Heart left ventricle (tissue), 16 donors: ENCODE data around the gene AGMO. TPM values are rescaled to one million over a fixed set of nuclear protein-coding genes. Genes with fewer than 3 reads are reported as not detected.

ENCODE experiments used
- ATAC-seq, 4 donors: fragments of 200-7000 bp; cut with Tn5 transposase; one replicate each; pipeline ENCODE4 v1.9.1; 2020 to 2022; ENCODE audit warnings: moderate library complexity in 4 of 4, mild to moderate bottlenecking in 3 of 4, moderate number of reproducible peaks in 1 of 4
- DNase-seq, 5 donors: peaks; one replicate each; pipeline ENCODE4 v3.0.0-alpha.2; 2020
- H3K27ac ChIP-seq, 12 donors: fragments of 200-600 bp; sonication (generic) in 4 of 12; one replicate each; pipeline versions ENCODE4 v1.5.0 to v1.8.0; 2016 to 2022; ENCODE audit warnings: mild to moderate bottlenecking in 2 of 12
- H3K27me3 ChIP-seq, 9 donors: fragments of 200-600 bp; sonication (generic) in 2 of 9; one replicate each; pipeline versions ENCODE4 v1.5.1 to v1.8.0; 2016 to 2022; ENCODE audit warnings: mild to moderate bottlenecking in 3 of 9
- H3K36me3 ChIP-seq, 9 donors: fragments of 200-600 bp; sonication (generic) in 2 of 9; one replicate each; pipeline versions ENCODE4 v1.5.0 to v1.8.0; 2018 to 2022; ENCODE audit warnings: mild to moderate bottlenecking in 2 of 9
- H3K4me1 ChIP-seq, 12 donors: fragments of 200-600 bp; sonication (generic) in 4 of 12; one replicate each; pipeline versions ENCODE4 v1.5.0 to v1.8.0; 2016 to 2022; ENCODE audit warnings: mild to moderate bottlenecking in 3 of 12
- H3K4me3 ChIP-seq, 12 donors: fragments of 200-600 bp; sonication (generic) in 4 of 12; one replicate each; pipeline versions ENCODE4 v1.5.0 to v1.8.0; 2017 to 2022; ENCODE audit warnings: mild to moderate bottlenecking in 9 of 12, moderate library complexity in 4 of 12
- H3K9me3 ChIP-seq, 12 donors: fragments of 200-600 bp; sonication (generic) in 4 of 12; one replicate each; pipeline versions ENCODE4 v1.5.0 to v1.8.0; 2016 to 2022; ENCODE audit warnings: mild to moderate bottlenecking in 1 of 12
- CTCF ChIP-seq, 12 donors: fragments of 200-600 bp; sonication (generic) in 4 of 12; IDR thresholded peaks; one replicate each; pipeline versions ENCODE4 v1.5.0 to v1.8.0; 2018 to 2022; ENCODE audit warnings: antibody characterized with exemption in 12 of 12, mild to moderate bottlenecking in 5 of 12
- POLR2A ChIP-seq, 2 donors: fragments of 450-650 bp; IDR thresholded peaks; one replicate each; pipeline ENCODE4 v1.6.1; 2017; ENCODE audit warnings: antibody characterized with exemption in 2 of 2, mild to moderate bottlenecking in 2 of 2, moderate library complexity in 2 of 2
- WGBS, 4 donors: extraction: QIAGEN DNeasy Blood & Tissue Kit in 2 of 4; methylation state at CpG; one replicate each; pipeline versions ENCODE4 v1.1.5 to v1.1.7; 2013 to 2018; 5-methylcytosine and 5-hydroxymethylcytosine counted together
- intact Hi-C, 10 donors: fragments of 100-400 bp; cut with DNase I; formaldehyde crosslinking; loops; one replicate each; pipeline versions ENCODE4 v1.11.1 to v1.14.2; 2022
- polyA plus RNA-seq, 2 donors: library from polyadenylated mRNA; stranded (reverse); fragments of 200-250 nt; gene quantifications; one replicate each; pipeline ENCODE4 v1.2.3, GENCODE V29; 2013
- total RNA-seq, 9 donors: library from RNA; depleted of rRNA in 2 of 9; stranded (reverse); fragments of >200 nt in 2 of 9; fragmentation: NEBNext Ultra II Directional in 3 of 9; extraction: Animal tissue kit (Norgen Biotek cat#: 25700) in 3 of 9; gene quantifications; one replicate each; pipeline versions ENCODE4 v1.1.0 to v1.2.4, GENCODE V29; 2016 to 2023
- donor health status: ischemic (EF 13 %, LVEDD 7.1; RV severe dilation, severe dysfunction).
- donor health status: healthy with polysubstance abuse.
- donor health status: DM: no; HTN: yes; CAD: no.
- donor health status: DM: no; HTN: no; CAD: no.
- donor health status: ischemic (EF 25% LVEDD 6.9; RV normal size, moderate dysfunction).
- donor health status: ischemic (EF 25% LVEDD 5.7; RV mildly dilated, moderate dysfunction).
- donor health status: healthy.
- donor health status: DM: yes; HTN: yes; CAD: no.
- donor health status: ischemic (EF 35%, LVEDD 5.7; RV mildly dilated, moderate dysfunction).
- donor health status: nonischemic (EF 11% LVEDD 7.7; RV severe dilation, severe dysfunction).
- donor health status: DM: yes; HTN: yes; CAD: no.
- donor health status: PGD.
- donor health status: ischemic (EF 29% LVEDD 5.4; RV normal size, mild dysfunction).
- donor health status: nonischemic (EF 23%, LVEDD 6.1; RV moderate dilation, normal function).

The AGMO gene
- total and polyA plus RNA-seq, 11 donors: 0.12 to 0.72 (median 0.40) TPM; not detected in 1

GRCh38 chr7:15606561-15606960 is 44.7 kb upstream of the AGMO start:
- TF ChIP-seq POLR2A (IDR thresholded peaks at IDR 0.05) (no peak), CTCF (IDR thresholded peaks at IDR 0.05) (no peak)
- intact Hi-C loops: no loop called here
- 89 to 91% (median 91%) methylated on average over 3 of the region's 3 CpGs for WGBS, 4 donors
- no peaks in the 10 kb centered on the region for H3K27me3 ChIP-seq
- H3K4me3 ChIP-seq: no peak overlapping the region
- DNase-seq: no peak
- H3K4me1 ChIP-seq: peaks cover 0 to 11% (median 0%) of the 10 kb centered on the region in 12 donors
- H3K27ac ChIP-seq: no peak overlapping the region
- H3K36me3 ChIP-seq: peaks cover 0 to 15% (median 0%) of the 10 kb centered on the region in 9 donors
- no peak for ATAC-seq
- peaks cover 0 to 9% (median 0%) of the 10 kb centered on the region in 12 donors for H3K9me3 ChIP-seq

- no peaks in the 10 kb centered on the region for H3K36me3 ChIP-seq
- DNase-seq (no peak), ATAC-seq (no peak)
- no peak overlapping the region for H3K27ac ChIP-seq
- 98 to 100% (median 99%) methylated on average over 1 of the region's 1 CpG for WGBS, 4 donors
- intact Hi-C loops: no loop called here
- H3K27me3 ChIP-seq: no peaks in the 10 kb centered on the region
- H3K9me3 ChIP-seq: peaks cover 0 to 18% (median 0%) of the 10 kb centered on the region in 12 donors
- H3K4me1 ChIP-seq: peaks cover 0 to 11% (median 0%) of the 10 kb centered on the region in 12 donors
- TF ChIP-seq POLR2A (IDR thresholded peaks at IDR 0.05) (no peak), CTCF (IDR thresholded peaks at IDR 0.05) (no peak)
- no peak overlapping the region for H3K4me3 ChIP-seq
These were observed 42.4 kb upstream of the AGMO start for GRCh38 chr7:15604166-15604565.

DNA sequence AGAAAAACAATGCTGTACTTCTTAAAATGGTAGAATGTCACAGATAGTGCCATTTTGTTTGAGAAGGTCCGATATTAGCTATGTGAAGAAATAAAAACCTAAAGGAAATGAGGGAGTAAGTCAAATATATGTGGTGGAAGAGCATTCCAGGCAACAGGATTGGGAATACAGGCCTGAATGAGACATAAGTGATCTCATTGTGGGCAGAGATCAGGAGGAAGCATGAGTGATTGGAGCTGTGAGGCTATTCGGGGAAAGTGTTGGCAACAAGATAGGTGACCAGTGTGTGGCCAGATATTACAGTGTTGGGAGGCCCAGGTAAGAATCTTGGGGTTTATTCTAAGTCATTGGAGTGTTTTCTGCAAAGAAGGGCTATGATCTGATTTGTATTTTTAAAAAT is 41.3 kb upstream of the AGMO start:
- Histone ChIP-seq H3K4me3 (no peak overlapping the region), H3K27ac (no peak overlapping the region), H3K9me3 (peaks cover 0 to 19% (median 0%) of the 10 kb centered on the region in 12 donors), H3K4me1 (peaks cover 0 to 11% (median 0%) of the 10 kb centered on the region in 12 donors), H3K27me3 (no peaks in the 10 kb centered on the region), H3K36me3 (no peaks in the 10 kb centered on the region)
- TF ChIP-seq POLR2A (IDR thresholded peaks at IDR 0.05): no peak
- TF ChIP-seq CTCF (IDR thresholded peaks at IDR 0.05): no peak
- intact Hi-C loops: no loop called here
- no peak for DNase-seq
- ATAC-seq: no peak
- WGBS, 4 donors: 52 to 57% (median 54%) methylated on average over 2 of the region's 2 CpGs

DNA sequence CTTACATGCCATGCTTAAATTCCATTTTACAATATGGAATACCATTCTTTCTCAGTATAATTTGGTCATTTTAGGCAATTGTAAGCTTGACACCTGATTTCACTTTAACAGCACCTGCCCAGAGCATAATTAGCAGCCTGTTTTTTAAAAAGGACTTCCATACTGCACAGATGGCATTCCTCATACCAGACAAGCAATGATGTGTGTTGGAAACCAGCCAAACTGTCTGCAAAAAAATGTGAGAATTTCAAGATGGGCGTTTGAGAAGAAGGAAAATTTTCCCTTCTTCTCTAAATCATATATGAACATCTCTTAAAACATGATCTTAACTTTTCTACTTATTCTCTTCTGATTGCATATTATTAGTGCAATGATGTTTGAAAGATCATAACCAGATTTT is 40.4 kb upstream of the AGMO start:
- Histone ChIP-seq H3K4me1 (peaks cover 0 to 6% (median 0%) of the 10 kb centered on the region in 12 donors), H3K9me3 (peaks cover 0 to 19% (median 0%) of the 10 kb centered on the region in 12 donors), H3K27me3 (no peaks in the 10 kb centered on the region), H3K36me3 (no peaks in the 10 kb centered on the region), H3K4me3 (no peak overlapping the region), H3K27ac (no peak overlapping the region)
- ATAC-seq (no peak), DNase-seq (no peak)
- intact Hi-C loops: no loop called here
- WGBS, 4 donors: 36 to 55% (median 42%) methylated on average over 1 of the region's 1 CpG
- TF ChIP-seq CTCF (IDR thresholded peaks at IDR 0.05) (no peak), POLR2A (IDR thresholded peaks at IDR 0.05) (no peak)
